ENCODE data around the gene CHADL.
A peak's percentile ranks its signal among the peaks of the same experiment; 100 is the strongest.
"Not testable (repeated sequence)": the region's sequence is repeated elsewhere in the genome, so short reads cannot be mapped to it uniquely, and the experiment has no call there.

The CHADL gene

GRCh38 chr22:41240377-41241132 lies at the start of gene CHADL:
Gene CHADL (minus strand): TSS chr22:41240931. CDS start chr22:41240881, 50 bp downstream.
- DNase-seq, result no peak

DNA sequence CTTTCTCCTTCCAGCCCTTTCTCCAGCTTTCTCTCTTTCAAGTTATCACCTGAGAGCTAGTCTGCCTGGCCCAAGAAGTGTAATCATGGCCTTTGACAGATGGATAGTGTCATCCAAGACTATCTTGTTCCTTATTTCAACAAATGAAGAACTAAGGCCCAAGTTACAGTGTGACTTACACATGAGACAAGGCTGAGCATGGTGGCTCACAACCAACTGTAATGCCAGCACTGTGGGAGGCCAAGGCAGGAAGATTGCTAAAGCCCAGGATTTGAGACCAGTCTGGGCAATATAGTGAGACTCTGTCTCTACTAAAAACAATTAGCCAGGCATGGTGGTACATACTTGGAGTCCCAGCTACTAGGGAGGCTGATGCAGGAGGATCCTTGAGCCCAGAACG lies 48.9 kb upstream of the CHADL start:
- DNase-seq, result peak; percentile 67 to 89

DNA sequence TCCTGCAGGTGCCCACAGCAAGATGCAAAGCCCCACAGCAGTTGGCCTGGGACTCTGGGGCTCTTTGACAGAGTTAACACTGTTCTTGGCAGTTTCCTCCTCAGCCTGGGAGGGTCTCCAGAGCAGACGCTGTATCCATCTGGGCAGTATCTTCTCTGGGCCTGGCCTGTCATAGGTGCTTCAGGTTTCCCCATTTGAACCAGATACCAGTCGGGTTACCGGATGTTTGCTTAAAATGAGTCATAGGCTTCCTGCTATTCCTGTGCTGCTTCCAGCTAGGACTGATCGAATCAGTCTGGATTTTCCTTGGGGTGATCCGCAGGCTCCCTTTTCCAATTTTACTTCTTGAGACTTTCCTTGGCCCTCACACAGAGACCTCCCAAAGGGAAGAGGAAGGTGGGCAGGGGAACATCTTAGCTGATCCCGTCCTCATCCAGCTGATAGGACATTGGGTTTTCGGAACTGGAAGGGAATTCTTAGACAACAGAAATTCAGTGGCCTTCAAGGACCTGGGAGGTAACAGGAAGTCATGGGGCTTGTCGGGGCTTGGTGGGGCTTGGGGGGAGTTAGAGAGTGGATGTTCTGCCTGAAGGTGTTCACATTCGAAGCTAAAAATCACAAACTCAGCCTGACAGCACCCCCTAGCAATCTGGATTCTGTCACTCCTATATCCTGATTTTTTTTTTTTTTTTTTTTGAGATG lies 47.7 kb upstream of the CHADL start:
- no peak for DNase-seq

- DNase-seq, result peak; percentile 79
Measured at GRCh38 chr22:41286639-41287091, 45.9 kb upstream of the CHADL start.

- peak; percentile 98 to 99 for DNase-seq
Measured at GRCh38 chr22:41285820-41286638, 45.3 kb upstream of the CHADL start, which contains the start of gene RANGAP1. Gene RANGAP1 (minus strand): TSS chr22:41286187. CDS start chr22:41281044, 5,143 bp downstream.

- DNase-seq, result peak; percentile 82 to 93
Measured at GRCh38 chr22:41285441-41285819, 44.7 kb upstream of the CHADL start.

DNA sequence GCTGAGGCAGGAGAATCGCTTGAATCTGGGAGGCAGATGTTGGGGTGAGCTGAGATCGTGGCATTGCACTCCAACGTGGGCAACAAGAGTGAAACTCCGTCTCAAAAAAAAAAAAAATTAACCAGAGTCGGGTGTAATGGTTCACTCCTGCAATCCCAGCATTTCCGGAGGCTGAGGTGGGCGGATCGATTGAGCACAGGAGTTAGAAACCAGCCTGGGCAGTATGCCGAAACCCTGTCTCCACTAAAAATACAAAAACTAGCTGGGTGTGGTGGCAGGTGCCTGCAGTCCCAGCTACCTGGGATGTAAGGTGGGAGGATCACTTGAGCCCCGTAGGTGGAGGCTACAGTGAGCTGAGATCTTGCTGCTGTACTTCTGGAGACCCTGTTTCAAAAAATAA lies 43.7 kb upstream of the CHADL start:
- no peak for DNase-seq

DNA sequence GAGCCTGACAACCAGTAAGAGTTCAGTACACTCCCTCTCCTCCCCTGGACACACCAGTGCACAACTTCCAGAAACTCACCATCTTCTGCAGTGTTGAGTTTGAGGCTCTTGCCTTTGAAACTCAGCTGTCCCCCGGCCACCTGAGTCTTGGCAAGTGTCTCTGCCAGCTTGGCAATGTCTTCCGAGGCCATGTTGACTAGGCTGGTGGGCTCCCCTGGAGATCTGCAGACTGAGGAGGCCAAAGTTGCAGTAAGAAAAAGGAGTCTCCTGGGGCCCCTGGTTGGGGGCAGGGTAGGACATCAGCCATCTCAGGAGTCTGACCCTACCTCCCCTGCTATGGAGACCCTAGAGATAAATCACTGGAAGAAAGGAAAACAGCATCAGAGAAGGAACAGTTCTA lies 40.1 kb upstream of the CHADL start:
- no peak for DNase-seq

DNA sequence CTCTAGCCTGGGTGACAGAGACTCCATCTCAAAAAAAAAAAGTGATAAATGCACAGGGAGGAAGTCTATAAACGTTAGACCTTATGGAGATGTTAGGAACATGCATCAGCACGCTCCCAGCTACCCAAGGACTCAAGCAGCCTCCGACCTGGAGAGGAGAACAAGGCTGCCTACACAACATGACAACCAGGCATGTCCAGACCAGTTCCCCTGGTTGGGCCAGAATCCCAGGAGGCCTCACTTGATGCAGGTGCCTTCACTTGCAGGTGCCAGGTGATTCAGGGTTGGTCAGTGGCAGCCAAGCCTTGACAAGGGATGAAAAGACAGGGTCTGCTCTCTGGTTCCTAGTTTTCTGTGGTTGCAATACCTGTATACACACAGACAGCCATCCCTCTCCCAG lies 39.3 kb upstream of the CHADL start:
- no peak for DNase-seq

DNA sequence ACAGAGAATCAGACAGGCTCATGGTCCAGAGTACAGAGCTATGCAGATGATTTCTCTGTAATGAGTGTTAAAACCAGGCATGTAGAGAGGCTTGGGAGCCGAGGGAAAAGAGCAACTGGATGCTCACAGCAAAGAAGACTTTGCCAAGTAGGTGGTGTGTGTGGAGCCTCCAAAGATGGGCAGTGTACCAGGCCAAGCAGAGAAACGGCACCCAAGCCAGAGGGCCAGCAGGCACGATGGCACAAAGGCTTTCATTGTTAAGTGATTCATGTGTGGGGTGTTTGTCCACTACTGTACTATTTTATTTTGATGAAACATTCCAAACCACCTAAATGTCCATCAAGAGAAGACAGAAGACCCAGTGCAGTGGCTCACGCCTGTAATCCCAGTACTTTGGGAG lies 34.1 kb upstream of the CHADL start:
- no peak for DNase-seq

- DNase-seq, result no peak
Measured at GRCh38 chr22:41273128-41273527, 32.4 kb upstream of the CHADL start.

GRCh38 chr22:41271787-41272186 lies 31.1 kb upstream of the CHADL start:
- DNase-seq, result no peak

DNA sequence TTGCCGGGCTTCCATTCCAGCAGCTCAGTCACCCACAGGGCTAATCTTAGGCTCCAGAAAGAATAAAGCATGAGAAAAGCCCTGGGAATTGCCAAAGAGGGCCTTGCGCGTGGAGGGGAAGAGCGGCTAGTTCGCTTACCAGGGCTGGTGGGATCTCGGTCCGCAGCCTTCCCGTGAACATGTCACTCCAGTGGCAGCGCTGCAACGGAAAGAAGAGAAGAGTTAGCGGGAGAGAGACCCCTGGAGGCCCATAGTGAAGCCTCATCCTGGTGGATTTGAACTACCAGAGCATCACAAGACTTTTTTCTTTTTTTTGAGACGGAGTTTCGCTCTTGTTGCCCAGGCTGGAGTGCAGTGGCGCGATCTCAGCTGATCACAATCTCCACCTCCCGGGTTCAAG lies 27.2 kb upstream of the CHADL start:
- no peak for DNase-seq

GRCh38 chr22:41264408-41264941 lies 23.7 kb upstream of the CHADL start:
- DNase-seq, result no peak

DNA sequence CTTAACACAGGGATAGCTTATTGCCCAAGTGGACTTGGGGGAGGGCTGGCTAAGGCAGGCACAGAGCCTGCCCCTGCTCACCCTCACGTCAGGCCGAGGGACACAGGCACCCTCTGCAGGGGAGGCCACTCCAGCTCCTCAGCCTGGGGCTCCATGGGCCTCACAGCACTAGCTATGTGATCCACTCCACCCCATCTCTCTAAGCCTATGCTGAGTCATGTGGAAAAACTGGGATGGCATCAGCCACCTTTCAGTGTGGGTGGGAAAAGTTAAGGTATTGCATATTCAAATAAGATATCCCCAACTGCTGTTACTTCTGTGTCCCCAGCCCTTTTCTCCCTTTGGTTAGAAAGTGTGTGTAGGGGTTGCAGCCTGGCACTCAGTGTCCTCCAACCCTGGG lies 23.0 kb upstream of the CHADL start:
- no peak for DNase-seq

- no peak for DNase-seq
Measured at GRCh38 chr22:41262250-41262765, 21.6 kb upstream of the CHADL start.

DNA sequence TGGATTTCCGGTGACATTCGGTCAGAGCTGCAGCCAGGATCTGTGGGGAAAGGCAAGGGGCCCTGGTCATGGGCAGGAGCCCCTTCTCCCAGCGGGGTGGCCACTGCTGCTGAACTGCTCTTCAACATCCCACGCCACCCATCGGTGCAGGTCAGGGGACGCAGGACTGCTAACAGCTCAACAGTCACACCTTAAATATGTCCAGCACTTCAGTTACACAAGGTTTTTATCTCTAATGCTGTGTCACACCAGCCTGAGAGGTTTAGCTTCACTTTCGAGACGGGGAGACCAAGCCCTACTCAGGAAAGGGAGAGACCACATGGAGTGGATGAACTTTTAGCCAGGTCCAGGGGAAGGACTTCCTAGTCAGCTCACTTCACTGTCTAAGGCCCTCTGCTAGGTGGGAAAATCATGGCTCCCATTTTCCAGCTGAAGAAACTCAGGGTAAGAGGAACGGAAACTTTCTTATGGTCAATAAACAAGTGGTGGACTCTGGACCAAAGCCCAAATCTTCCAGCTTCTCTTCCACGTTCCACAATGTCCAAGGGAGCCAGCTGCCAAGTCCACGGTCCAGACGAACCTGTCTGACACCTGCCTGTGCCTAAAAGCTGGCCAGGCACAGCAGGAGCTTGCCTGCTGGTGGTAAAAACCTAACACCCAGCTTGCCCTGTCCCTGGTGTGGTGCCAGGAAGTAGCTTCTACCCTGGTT lies 21.0 kb upstream of the CHADL start:
- no peak for DNase-seq

DNA sequence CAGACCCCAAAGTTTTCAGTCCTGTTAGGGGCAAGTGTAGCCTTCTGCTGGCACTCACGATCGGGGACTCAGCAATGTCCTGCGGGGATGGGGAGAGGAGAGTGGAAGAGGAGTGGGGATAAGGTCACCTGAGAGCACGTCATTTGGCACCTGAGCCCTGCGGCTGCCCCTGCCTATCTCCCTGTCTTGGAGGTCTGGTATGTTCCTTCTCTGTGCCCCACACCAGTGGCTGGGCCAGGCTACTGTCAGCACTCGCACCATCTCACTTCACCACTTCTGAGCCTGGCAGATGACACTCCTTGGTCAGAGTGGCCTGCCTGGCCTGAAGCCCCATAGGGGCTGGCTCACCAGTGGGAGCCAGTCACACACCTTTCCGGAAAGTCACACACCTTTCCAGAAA lies 20.1 kb upstream of the CHADL start:
- no peak for DNase-seq

- DNase-seq, result not testable (repeated sequence)
Measured at GRCh38 chr22:41259756-41260155, 19.0 kb upstream of the CHADL start.

DNA sequence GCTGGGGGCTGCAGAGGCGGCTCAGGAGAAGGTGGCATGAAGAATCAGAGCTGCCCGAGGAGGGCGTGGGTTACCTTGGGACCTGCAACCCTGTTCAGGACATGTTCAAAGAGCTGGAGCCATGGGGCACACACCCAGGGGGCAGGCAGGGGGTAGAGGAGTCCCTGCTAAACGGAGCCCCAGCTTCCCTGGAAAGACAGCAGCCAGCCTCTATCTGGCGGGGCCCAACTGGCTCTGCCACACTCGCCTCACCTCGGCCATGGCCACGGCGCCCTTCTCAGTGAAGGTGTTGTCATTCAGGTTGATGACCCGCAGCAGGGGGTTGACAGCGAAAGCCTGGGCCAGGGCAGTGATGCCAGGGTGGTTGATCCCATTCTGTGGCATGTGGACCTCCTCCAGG lies 17.0 kb upstream of the CHADL start:
- no peak for DNase-seq

DNA sequence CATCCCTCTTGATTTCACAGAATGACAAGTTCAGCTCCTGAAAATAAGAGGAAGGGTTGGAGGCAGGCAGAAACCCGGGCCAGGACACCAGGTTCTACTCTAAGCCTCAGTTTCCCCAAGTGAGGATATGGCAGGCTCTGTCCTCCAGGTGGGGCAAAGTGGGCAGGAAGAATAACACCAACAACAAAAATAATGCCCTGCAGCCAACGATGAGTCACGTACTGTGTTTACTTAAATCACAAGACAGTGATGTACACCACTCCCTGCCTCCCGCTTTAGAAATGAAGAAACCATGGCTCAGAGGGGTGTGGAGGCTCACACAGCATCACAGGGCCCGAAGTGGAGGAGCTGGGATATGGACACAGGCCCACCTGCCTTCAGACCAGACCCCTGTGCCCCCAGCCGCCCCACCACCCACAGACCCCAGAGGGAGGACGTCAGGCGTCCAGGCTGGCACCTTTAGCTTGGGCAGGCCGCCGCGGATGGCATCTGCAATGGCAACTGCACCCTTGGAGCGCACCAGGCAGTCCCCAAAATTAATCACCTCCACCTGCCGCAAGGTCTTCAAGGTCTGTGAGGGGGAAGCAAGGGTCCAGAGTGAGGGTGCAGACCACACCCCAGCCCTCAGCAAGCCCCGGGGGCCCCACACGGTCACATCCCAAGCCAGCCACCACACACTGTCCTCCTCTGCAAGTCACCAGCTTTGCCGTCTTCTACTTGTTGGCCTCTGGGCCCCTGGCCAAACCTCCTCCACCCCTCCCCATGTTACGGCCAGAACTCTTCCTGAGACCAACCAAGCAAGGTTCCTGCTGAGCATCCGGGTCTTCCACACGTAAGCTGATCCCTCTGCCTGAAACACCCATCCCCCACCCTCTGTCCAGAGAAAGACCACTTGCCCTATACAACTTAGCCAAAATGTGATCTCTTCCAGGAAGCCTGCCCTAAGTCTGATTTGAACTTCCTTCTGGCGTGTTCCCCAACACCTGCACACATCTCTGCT lies 15.8 kb upstream of the CHADL start:
- DNase-seq, result peak in 1 of 2 donors; percentile 17
